ENCODE results near the gene APPBP2.
A peak's percentile ranks its signal among the peaks of the same experiment; 100 is the strongest.
"Not testable (repeated sequence)": the region's sequence is repeated elsewhere in the genome, so short reads cannot be mapped to it uniquely, and the experiment has no call there.

Gene APPBP2

GRCh38 chr17:60435244-60436167 is 90.5 kb downstream of the APPBP2 start:
- DNase-seq (ENCODE audit: low read depth): peak; percentile 40

DNA sequence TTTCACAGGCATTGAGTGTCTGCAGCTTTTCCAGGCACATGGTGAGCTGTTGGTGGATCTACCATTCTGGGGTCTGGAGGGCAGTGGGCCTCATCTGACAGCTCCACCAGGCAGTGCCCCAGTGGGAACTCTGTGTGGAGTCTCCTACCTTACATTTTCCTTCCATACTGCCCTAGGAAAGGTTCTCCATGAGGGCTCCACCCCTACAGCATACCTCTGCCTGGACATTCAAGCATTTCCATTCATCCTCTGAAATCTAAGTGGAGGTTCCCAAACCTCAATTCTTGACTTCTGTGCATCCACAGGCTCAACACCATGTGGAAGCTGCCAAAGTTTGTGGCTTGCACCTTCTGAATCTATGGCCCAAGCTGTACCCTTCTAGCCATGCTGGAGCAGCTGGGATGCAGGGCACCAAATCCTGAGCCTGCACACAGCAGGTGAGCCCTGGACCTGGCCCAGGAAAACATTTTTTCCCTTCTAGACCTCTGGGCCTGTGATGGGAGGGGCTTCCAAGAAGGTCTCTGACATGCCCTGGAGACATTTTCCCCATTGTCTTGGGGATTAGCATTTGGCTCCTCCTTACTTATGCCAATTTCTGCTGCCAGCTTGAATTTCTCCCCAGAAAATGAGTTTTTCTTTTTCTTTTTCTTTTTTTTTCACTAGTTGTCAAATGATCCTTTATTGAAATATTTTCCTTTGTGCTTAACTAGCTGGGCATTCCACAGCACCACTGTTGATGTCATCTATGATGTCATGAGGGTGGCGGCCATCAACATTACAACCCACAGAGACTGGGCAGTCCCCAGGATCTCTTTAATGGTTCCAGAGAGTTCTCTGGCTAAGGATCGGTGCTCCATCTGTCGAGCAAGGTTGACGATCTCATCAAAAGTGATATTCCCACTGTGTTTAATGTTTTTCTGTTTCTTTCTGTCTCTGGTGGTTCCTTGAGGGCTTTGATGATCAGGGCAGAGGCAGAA is 92.7 kb downstream of the APPBP2 start:
- DNase-seq (ENCODE audit: low read depth): not testable (repeated sequence)

- not testable (repeated sequence) for DNase-seq (ENCODE audit: low read depth)
Measured at GRCh38 chr17:60430561-60430960, 95.5 kb downstream of the APPBP2 start.

DNA sequence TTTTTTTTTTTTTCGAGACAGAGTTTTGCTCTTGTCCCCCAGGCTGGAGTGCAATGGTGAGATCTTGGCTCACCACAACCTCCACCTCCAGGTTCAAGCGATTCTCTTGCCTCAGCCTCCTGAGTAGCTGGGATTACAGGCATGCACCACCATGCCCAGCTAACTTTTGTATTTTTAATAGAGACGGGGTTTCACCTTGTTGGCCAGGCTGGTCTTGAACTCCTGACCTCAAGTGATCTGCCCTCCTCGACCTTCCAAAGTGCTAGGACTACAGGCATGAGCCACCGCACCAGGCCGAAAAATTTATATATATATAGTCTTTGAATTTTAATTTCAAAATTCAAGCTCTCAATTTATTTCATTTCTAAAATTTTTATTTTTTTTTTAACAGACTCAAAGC is 97.6 kb downstream of the APPBP2 start:
- DNase-seq (ENCODE audit: low read depth): not testable (repeated sequence)

- no peak for DNase-seq (ENCODE audit: low read depth)
Measured at GRCh38 chr17:60426596-60426995, 99.4 kb downstream of the APPBP2 start.

DNA sequence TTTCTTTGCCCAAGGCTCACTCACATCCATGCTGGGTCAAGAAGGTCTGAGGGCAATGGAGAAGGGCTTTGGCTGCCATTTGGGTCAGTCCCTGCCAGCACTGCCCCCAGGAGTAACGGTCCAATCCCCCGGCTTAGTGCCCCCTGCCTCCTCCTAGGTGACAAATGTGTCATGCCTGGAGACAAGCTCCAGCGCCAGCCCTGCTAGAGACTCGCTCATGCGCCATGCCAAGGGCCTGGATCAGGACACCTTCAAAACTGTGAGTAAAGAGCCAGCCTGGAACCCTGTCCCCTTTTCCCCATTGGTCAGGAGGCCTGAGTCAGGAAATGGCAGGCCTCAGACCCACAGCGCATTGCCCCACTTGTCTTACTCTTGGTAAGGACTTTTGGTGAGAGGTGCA is 100.4 kb downstream of the APPBP2 start:
- no peak for DNase-seq (ENCODE audit: low read depth)

DNA sequence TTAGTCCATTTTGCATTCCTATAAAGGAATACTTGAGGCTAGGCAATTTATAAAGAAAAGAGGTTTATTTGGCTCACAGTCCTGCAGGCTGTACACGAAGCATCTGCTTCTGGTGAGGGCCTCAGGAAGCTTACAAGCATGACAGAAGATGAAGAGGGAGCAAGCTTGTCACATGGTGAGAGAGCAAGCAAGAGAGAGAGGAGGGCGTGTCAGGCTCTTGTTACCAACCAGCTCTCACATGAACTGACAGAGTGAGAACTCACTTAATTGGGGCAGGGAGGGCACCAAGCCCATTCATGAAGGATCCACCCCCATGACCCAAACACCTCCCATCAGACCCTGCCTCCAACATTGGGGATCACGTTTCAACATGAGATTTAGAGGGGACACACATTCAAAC is 102.2 kb downstream of the APPBP2 start:
- no peak for DNase-seq (ENCODE audit: low read depth)

DNA sequence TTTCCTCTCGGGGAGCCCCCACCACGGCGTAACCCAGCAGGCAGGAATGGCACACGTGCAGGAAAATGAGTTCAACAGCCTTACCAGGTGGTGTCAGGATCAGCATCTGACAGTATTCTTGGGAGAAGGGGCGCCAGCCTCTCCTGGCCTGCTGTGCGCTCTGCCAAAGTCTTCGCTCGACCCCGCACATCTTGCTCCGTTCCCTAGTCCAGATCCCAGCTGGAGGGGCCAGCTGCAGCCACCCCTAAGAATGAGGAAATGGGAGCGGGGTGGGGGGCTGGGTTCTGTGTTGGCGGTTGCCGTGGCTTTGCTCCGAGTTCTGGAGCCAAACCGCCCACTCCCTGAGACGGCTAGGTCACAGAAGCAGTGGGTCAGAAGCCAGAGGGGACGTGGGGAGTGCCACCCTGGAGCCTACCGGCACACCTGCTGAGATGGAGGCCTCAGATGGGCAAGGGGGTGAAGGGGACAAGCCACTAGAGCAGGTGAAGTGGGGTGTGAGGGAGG is 103.8 kb downstream of the APPBP2 start, which contains the start of gene CHCT1:
Gene CHCT1 (plus strand): TSS at position 328 of the 504 bp plus-strand sequence. CDS start 104 bp downstream, at position 432.
- DNase-seq (ENCODE audit: low read depth): no peak

GRCh38 chr17:60421273-60422161 is 104.5 kb downstream of the APPBP2 start:
- DNase-seq (ENCODE audit: low read depth): peak; percentile 66

- not testable (repeated sequence) for DNase-seq (ENCODE audit: low read depth)
Measured at GRCh38 chr17:60419875-60420274, 106.2 kb downstream of the APPBP2 start.

DNA sequence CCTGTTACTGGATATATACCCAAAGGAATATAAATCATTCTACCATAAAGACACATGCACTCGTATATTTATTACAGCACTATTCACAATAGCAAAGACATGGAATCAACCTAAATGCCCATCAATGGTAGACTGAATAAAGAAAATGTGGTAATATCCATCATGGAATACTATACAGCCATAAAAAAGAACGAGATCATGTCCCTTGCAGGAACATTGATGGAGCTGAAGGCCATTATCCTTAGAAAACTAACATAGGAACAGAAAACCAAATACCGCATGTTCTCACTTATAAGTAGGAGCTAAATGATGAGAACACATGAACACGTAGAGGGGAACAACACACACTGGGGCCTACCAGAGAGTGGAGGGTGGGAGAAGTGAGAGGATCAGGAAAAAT is 107.0 kb downstream of the APPBP2 start:
- DNase-seq (ENCODE audit: low read depth): not testable (repeated sequence)

GRCh38 chr17:60416368-60416925 is 109.6 kb downstream of the APPBP2 start:
- no peak for DNase-seq (ENCODE audit: low read depth)

GRCh38 chr17:60415146-60415545 is 110.9 kb downstream of the APPBP2 start:
- no peak for DNase-seq (ENCODE audit: low read depth)

GRCh38 chr17:60412701-60413100 is 113.3 kb downstream of the APPBP2 start:
- no peak for DNase-seq (ENCODE audit: low read depth)

DNA sequence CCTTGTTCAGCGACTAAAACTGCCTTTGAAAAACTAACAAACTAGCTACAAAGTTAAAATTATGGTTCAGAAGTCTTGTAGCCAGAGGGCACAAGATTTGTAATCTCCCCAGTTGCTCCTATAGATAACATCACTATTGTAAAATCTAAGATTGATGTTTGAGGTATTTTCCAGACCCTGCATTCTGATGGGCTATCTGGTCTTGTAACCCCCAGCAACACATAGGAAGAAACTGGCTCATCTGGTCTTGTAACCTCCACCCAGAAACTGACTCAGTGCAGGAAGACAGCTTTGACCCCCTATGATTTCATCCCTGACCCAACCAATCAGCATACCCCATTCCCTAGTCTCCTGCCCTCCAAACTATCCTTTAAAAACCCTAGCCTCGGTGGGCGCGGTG is 116.0 kb downstream of the APPBP2 start:
- DNase-seq (ENCODE audit: low read depth): no peak

DNA sequence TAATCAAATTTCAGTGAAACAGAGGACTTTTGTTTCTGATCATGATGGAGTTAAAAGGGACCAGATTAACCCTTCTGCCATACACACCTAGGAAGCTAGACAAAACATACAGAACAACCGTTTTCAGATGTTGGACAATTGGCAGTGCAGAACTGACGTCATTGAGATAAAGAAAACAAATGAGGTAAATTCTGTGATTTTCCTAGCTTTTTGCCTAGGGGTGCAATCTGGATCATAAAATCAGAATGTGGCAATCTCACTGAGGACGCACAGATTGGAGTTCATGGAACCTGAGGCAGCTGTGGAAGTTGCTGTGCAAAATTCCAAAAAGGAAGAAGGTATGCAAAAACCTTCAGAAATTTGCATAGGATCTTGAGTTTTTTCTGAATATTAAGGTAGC is 119.2 kb downstream of the APPBP2 start:
- no peak for DNase-seq (ENCODE audit: low read depth)

DNA sequence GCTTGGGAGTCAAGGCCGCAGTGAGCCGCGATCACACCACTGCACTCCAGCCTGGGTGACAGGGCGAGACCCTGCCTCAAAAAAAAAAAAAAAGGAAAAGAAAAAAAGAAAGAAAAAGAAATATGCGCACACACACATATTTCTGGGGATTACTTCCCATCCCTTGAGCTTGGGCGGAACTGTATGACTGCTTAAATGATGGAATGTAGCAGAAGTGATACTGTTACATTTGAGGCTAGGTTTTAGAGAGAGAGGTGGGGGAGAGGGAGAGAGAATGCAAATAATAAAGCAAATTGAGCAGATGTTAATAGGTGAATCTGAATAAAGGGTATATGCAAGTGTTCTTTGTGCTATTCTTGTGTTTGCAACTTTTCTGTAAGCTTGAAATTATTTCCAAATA is 122.1 kb downstream of the APPBP2 start:
- no peak for DNase-seq (ENCODE audit: low read depth)

- DNase-seq (ENCODE audit: low read depth): no peak
Measured at GRCh38 chr17:60403523-60403810, 122.6 kb downstream of the APPBP2 start.

GRCh38 chr17:60401819-60402218 is 124.2 kb downstream of the APPBP2 start:
- DNase-seq (ENCODE audit: low read depth): no peak

DNA sequence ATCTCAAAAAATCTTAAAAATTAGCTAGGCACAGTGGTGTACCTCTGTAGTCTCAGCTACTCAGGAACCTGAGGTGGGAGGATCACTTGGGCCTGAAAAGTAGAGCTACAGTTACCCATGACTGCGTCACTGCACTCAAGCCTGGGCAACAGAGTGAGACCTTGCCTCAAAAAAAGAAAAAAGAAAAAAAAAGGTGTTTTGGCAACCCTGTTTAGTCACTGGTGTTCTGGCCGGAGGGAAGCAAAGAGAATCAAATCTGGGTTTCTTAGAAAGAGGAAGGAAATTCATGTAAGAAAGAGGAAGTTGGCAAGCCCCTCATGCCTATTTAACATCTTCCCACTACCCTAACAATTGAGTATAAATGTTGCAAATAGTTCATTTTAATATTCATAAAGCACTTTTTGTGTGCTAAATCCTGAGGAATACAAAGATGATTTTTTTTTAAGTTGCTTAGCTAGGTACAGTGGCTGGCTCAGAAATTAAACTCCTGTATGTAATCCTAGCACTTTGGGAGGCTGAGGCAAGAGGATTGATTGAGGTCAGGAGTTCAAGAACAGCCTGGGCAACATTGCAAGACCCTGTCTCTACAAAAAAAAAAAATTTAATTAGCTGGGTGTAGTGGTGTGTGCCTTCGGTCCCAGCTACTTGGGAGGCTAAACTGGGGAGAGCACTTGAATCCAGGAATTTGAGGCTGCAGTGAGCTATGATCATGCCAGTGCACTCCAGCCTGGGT is 127.6 kb downstream of the APPBP2 start:
- no peak for DNase-seq (ENCODE audit: low read depth)

Data from activated T-cell treated with anti-CD3 and anti-CD28 coated beads for 24 hours (primary cell).